ENCODE measurements around the gene PRKCE.

DNA sequence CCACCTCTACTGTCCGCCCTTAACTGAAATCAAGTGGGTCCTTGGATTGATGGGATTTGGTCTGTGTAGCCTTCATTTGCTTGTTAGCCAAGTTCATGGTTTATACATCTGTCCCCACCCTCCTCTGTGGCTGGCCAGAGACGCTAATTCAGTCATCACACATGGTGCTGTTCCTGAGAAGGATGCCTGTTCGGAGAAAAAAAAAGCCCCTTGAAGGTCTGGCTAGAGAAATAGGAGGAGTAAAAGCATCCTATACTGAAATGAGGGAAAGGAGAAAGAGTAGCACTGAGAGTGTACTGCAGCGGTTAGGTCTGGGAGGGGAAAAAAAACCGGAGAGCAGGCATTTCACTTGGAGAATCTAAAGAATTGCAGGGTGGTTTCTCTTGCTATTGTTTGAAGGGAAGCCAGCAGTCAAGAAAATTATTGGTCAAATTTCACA lies 465.1 kb downstream of the PRKCE start:
- TF ChIP-seq, protein P1, sequence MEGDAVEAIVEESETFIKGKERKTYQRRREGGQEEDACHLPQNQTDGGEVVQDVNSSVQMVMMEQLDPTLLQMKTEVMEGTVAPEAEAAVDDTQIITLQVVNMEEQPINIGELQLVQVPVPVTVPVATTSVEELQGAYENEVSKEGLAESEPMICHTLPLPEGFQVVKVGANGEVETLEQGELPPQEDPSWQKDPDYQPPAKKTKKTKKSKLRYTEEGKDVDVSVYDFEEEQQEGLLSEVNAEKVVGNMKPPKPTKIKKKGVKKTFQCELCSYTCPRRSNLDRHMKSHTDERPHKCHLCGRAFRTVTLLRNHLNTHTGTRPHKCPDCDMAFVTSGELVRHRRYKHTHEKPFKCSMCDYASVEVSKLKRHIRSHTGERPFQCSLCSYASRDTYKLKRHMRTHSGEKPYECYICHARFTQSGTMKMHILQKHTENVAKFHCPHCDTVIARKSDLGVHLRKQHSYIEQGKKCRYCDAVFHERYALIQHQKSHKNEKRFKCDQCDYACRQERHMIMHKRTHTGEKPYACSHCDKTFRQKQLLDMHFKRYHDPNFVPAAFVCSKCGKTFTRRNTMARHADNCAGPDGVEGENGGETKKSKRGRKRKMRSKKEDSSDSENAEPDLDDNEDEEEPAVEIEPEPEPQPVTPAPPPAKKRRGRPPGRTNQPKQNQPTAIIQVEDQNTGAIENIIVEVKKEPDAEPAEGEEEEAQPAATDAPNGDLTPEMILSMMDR (IDR thresholded peaks at IDR 0.05; ENCODE audit: poor library complexity) = no peak
- no peak for TF ChIP-seq EZH2 (IDR thresholded peaks at IDR 0.05; ENCODE audit: borderline replicate concordance)
- TF ChIP-seq EZH2phosphoT487 (IDR thresholded peaks at IDR 0.05; ENCODE audit: low read depth, severe bottlenecking, unreplicated experiment) = no peak
